Ishikawa (cell line): ENCODE results near the gene CYP39A1.

ENCODE experiments used
- CREB1 ChIP-seq: IDR thresholded peaks from 2 replicates; pipeline ENCODE4 v1.6.1; 2012; ENCODE audit warnings: low read depth
- EP300 ChIP-seq: IDR thresholded peaks from 2 replicates; pipeline ENCODE4 v1.6.1; 2012; ENCODE audit warnings: borderline replicate concordance
- FOXM1 ChIP-seq: IDR thresholded peaks from 2 replicates; pipeline ENCODE4 v1.6.1; 2012; ENCODE audit warnings: low read depth, borderline replicate concordance
- RAD21 ChIP-seq: IDR thresholded peaks from 2 replicates; pipeline ENCODE4 v1.6.1; 2012; ENCODE audit warnings: low read depth
- REST ChIP-seq: IDR thresholded peaks from 2 replicates; pipeline ENCODE4 v1.6.1; 2012; ENCODE audit warnings: low read depth, mild to moderate bottlenecking
- TAF1 ChIP-seq: IDR thresholded peaks from 2 replicates; pipeline ENCODE4 v1.6.1; 2012; ENCODE audit warnings: low read depth, mild to moderate bottlenecking
- YY1 ChIP-seq: IDR thresholded peaks from 2 replicates; pipeline ENCODE4 v1.6.1; 2012; ENCODE audit warnings: low read depth

GRCh38 chr6:46590765-46591164, 61.9 kb downstream of the CYP39A1 start:
- TF ChIP-seq YY1 (no peak), FOXM1 (no peak), REST (no peak), CREB1 (no peak), RAD21 (no peak), EP300 (no peak), TAF1 (no peak)
